GM23338 (cell line): ENCODE data around the gene RIMOC1.

Experiments used
- CREB1 ChIP-seq: fragments of 250-450 bp; sonication (Bioruptor Pico); IDR thresholded peaks from 2 replicates; pipeline ENCODE4 v1.5.0; 2020; ENCODE audit warnings: low read depth, mild to moderate bottlenecking, moderate library complexity
- EZH2 ChIP-seq: fragments of 200-600 bp; sonication (generic); IDR thresholded peaks from one replicate; pipeline ENCODE4 v1.8.0; 2017; ENCODE audit warnings: antibody characterized with exemption, mild to moderate bottlenecking, low read depth; ENCODE audit not compliant: unreplicated experiment
- EZH2phosphoT487 ChIP-seq: fragments of 200-600 bp; sonication (generic); IDR thresholded peaks from one replicate; pipeline ENCODE4 v1.8.1; 2018; ENCODE audit warnings: antibody characterized with exemption; ENCODE audit not compliant: unreplicated experiment
- JUNB ChIP-seq: IDR thresholded peaks from one replicate; pipeline ENCODE4 v1.6.1; 2016; ENCODE audit warnings: antibody characterized with exemption; ENCODE audit not compliant: unreplicated experiment
- POLR2AphosphoS5 ChIP-seq: IDR thresholded peaks from 2 replicates; pipeline ENCODE4 v1.6.1; 2016; ENCODE audit warnings: antibody characterized with exemption, low read depth
- STAT1 ChIP-seq: IDR thresholded peaks from one replicate; pipeline ENCODE4 v1.6.1; 2016; ENCODE audit warnings: antibody characterized with exemption; ENCODE audit not compliant: unreplicated experiment
- ZNF114 ChIP-seq: fragments of 250-450 bp; sonication (Bioruptor Pico); IDR thresholded peaks from 2 replicates; pipeline ENCODE4 v1.5.0; 2020; ENCODE audit warnings: mild to moderate bottlenecking, moderate library complexity
- ZNF331 ChIP-seq: fragments of 250-450 bp; sonication (Bioruptor Pico); IDR thresholded peaks from 2 replicates; pipeline ENCODE4 v1.5.0; 2020; ENCODE audit warnings: low read depth, mild to moderate bottlenecking, moderate library complexity
- TF ChIP-seq, protein P1 (sequence below), 2 experiments: fragments of 200-600 bp in 1 of 2; sonication (generic) in 1 of 2; conservative IDR thresholded peaks; 2 replicates each; pipeline versions ENCODE4 v1.5.1 to v1.6.1; 2016 to 2017; ENCODE audit warnings: antibody characterized with exemption in 2 of 2, low read depth in 2 of 2, mild to moderate bottlenecking in 2 of 2, moderate library complexity in 1 of 2
- TF ChIP-seq, protein P2 (sequence below): IDR thresholded peaks from one replicate; pipeline ENCODE4 v1.6.1; 2018; ENCODE audit warnings: antibody characterized with exemption; ENCODE audit not compliant: unreplicated experiment
- TF ChIP-seq, protein P3 (sequence below): IDR thresholded peaks from 2 replicates; pipeline ENCODE4 v1.6.1; 2016; ENCODE audit warnings: antibody characterized with exemption

DNA sequence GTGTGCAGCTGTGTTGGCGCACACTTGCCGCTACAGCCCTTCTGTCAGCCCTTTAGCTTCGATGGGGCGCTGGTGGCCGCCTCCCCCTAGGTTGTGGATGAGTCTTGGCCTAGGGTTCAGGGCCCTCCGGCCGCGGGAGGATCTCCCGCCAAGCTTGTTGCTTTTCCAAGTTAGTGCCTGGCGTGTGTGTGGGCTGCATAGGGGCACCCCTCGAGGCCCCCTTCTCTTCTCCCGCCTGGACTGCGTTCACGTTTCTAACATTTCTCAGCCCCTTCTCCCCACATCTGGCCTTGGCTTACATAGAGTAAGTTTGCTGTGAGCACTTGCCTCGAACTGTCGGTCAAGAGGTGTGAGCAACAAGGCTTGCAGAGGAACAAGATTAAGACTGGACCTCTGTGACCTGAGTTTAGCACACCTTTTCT is 33.5 kb upstream of the RIMOC1 start:
- TF ChIP-seq, protein P1, sequence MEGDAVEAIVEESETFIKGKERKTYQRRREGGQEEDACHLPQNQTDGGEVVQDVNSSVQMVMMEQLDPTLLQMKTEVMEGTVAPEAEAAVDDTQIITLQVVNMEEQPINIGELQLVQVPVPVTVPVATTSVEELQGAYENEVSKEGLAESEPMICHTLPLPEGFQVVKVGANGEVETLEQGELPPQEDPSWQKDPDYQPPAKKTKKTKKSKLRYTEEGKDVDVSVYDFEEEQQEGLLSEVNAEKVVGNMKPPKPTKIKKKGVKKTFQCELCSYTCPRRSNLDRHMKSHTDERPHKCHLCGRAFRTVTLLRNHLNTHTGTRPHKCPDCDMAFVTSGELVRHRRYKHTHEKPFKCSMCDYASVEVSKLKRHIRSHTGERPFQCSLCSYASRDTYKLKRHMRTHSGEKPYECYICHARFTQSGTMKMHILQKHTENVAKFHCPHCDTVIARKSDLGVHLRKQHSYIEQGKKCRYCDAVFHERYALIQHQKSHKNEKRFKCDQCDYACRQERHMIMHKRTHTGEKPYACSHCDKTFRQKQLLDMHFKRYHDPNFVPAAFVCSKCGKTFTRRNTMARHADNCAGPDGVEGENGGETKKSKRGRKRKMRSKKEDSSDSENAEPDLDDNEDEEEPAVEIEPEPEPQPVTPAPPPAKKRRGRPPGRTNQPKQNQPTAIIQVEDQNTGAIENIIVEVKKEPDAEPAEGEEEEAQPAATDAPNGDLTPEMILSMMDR (conservative IDR thresholded peaks at IDR 0.05; ENCODE audit: low read depth in 2 of 2) = no peak
- TF ChIP-seq POLR2AphosphoS5 = no peak
- TF ChIP-seq EZH2 = no peak
- TF ChIP-seq, protein P2, sequence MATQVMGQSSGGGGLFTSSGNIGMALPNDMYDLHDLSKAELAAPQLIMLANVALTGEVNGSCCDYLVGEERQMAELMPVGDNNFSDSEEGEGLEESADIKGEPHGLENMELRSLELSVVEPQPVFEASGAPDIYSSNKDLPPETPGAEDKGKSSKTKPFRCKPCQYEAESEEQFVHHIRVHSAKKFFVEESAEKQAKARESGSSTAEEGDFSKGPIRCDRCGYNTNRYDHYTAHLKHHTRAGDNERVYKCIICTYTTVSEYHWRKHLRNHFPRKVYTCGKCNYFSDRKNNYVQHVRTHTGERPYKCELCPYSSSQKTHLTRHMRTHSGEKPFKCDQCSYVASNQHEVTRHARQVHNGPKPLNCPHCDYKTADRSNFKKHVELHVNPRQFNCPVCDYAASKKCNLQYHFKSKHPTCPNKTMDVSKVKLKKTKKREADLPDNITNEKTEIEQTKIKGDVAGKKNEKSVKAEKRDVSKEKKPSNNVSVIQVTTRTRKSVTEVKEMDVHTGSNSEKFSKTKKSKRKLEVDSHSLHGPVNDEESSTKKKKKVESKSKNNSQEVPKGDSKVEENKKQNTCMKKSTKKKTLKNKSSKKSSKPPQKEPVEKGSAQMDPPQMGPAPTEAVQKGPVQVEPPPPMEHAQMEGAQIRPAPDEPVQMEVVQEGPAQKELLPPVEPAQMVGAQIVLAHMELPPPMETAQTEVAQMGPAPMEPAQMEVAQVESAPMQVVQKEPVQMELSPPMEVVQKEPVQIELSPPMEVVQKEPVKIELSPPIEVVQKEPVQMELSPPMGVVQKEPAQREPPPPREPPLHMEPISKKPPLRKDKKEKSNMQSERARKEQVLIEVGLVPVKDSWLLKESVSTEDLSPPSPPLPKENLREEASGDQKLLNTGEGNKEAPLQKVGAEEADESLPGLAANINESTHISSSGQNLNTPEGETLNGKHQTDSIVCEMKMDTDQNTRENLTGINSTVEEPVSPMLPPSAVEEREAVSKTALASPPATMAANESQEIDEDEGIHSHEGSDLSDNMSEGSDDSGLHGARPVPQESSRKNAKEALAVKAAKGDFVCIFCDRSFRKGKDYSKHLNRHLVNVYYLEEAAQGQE = no peak
- no peak for TF ChIP-seq EZH2phosphoT487
- TF ChIP-seq ZNF114 (CRISPR knock-in tag) = no peak
- TF ChIP-seq STAT1 = no peak
- no peak for TF ChIP-seq CREB1 (CRISPR knock-in tag)
- TF ChIP-seq ZNF331 (CRISPR knock-in tag) = no peak
- TF ChIP-seq JUNB = no peak
- TF ChIP-seq, protein P3, sequence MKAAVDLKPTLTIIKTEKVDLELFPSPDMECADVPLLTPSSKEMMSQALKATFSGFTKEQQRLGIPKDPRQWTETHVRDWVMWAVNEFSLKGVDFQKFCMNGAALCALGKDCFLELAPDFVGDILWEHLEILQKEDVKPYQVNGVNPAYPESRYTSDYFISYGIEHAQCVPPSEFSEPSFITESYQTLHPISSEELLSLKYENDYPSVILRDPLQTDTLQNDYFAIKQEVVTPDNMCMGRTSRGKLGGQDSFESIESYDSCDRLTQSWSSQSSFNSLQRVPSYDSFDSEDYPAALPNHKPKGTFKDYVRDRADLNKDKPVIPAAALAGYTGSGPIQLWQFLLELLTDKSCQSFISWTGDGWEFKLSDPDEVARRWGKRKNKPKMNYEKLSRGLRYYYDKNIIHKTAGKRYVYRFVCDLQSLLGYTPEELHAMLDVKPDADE = no peak
